Ovary (tissue), 9 donors: ENCODE data around the gene SHROOM3. TPM values are rescaled to one million over a fixed set of nuclear protein-coding genes. Genes with fewer than 3 reads are reported as not detected.
A peak's percentile ranks its signal among the peaks of the same experiment; 100 is the strongest.

ENCODE experiments used
- DNase-seq, 5 donors: peaks; one replicate each; pipeline ENCODE4 v3.0.0-alpha.2; 2019 to 2020
- H3K27ac ChIP-seq, 2 donors: fragments of 200-600 bp; one replicate each; pipeline versions ENCODE4 v1.5.1 to v1.8.0; 2019 to 2022
- H3K27me3 ChIP-seq: fragments of 200-600 bp; one replicate; pipeline ENCODE4 v1.8.0; 2022
- H3K36me3 ChIP-seq: fragments of 200-600 bp; sonication (generic); one replicate; pipeline ENCODE4 v1.5.1; 2019
- H3K4me1 ChIP-seq: one replicate; pipeline ENCODE4 v1.8.1; 2013; ENCODE audit warnings: mild to moderate bottlenecking, moderate library complexity; ENCODE audit not compliant: insufficient read depth
- H3K4me3 ChIP-seq: fragments of 200-600 bp; sonication (generic); one replicate; pipeline ENCODE4 v1.5.1; 2017
- H3K9me3 ChIP-seq, 2 donors: fragments of 200-600 bp in 1 of 2; sonication (generic) in 1 of 2; one replicate each; pipeline versions ENCODE4 v1.5.1 to v1.8.1; 2013 to 2019; ENCODE audit warnings: mild to moderate bottlenecking in 1 of 2, moderate library complexity in 1 of 2
- EP300 ChIP-seq: sonication (generic); formaldehyde crosslinking; IDR thresholded peaks from one replicate; pipeline ENCODE4 v1.6.1; 2017; ENCODE audit warnings: antibody characterized with exemption
- POLR2A ChIP-seq: fragments of 450-650 bp; IDR thresholded peaks from one replicate; pipeline ENCODE4 v1.6.1; 2017; ENCODE audit warnings: antibody characterized with exemption, mild to moderate bottlenecking, moderate library complexity
- WGBS, 3 donors: extraction: QIAGEN DNeasy Blood & Tissue Kit in 1 of 3; methylation state at CpG; one replicate each; pipeline versions ENCODE4 v1.1.5 to v1.1.7; 2013 to 2017; 5-methylcytosine and 5-hydroxymethylcytosine counted together
- intact Hi-C, 4 donors: fragments of 100-400 bp; cut with DNase I; formaldehyde crosslinking; loops; one replicate each; pipeline versions ENCODE4 v1.11.0 to v1.15.1; 2022 to 2023
- polyA plus RNA-seq, 2 donors: library from polyadenylated mRNA; stranded (reverse); fragments of 200-250 nt in 1 of 2; fragments of 350-450 nt in 1 of 2; fragmentation: Illumina TruSeq in 1 of 2; extraction: RNeasy Lipid Tissue Mini Kit (QIAGEN cat#74804) in 1 of 2; gene quantifications; one replicate each; pipeline ENCODE4 v1.2.3, GENCODE V29; 2013 to 2014
- total RNA-seq, 7 donors: library from RNA; depleted of rRNA in 2 of 7; stranded (reverse); fragments of >200 nt in 2 of 7; fragmentation: NEBNext Ultra II Directional in 3 of 7; extraction: Animal tissue kit (Norgen Biotek cat#: 25700) in 3 of 7; gene quantifications; one replicate each; pipeline versions ENCODE4 v1.1.0 to v1.2.4, GENCODE V29; 2016 to 2023
- TF ChIP-seq, protein P1 (sequence below), 3 donors: fragments of 450-650 bp in 2 of 3; fragments of 200-600 bp in 1 of 3; IDR thresholded peaks; one replicate each; pipeline versions ENCODE4 v1.5.1 to v1.8.0; 2016 to 2022; ENCODE audit warnings: antibody characterized with exemption in 3 of 3, mild to moderate bottlenecking in 1 of 3
- donor health status: DM: no; HTN: no; CAD: no; lungs with moderate emphysema.
- donor health status: DM: no; HTN: no; CAD: no.
- donor health status: Bipolar disorder and iron deficiency.
- donor health status: DM: yes; HTN: yes; CAD: no.
- donor health status: DM: no; HTN: no; CAD: no.
- donor health status: DM: yes; HTN: yes; CAD: no.

Gene SHROOM3
- total and polyA plus RNA-seq, 9 donors: 0.80 to 70.1 (median 3.8) TPM

GRCh38 chr4:76756416-76756815 is 321.4 kb downstream of the SHROOM3 start:
- Histone ChIP-seq H3K9me3 (no peaks in the 10 kb centered on the region), H3K27ac (no peak overlapping the region), H3K27me3 (no peaks in the 10 kb centered on the region), H3K4me1 (peaks cover 8% of the 10 kb centered on the region), H3K4me3 (no peak overlapping the region), H3K36me3 (no peaks in the 10 kb centered on the region)
- no peak for TF ChIP-seq EP300
- TF ChIP-seq, protein P1, sequence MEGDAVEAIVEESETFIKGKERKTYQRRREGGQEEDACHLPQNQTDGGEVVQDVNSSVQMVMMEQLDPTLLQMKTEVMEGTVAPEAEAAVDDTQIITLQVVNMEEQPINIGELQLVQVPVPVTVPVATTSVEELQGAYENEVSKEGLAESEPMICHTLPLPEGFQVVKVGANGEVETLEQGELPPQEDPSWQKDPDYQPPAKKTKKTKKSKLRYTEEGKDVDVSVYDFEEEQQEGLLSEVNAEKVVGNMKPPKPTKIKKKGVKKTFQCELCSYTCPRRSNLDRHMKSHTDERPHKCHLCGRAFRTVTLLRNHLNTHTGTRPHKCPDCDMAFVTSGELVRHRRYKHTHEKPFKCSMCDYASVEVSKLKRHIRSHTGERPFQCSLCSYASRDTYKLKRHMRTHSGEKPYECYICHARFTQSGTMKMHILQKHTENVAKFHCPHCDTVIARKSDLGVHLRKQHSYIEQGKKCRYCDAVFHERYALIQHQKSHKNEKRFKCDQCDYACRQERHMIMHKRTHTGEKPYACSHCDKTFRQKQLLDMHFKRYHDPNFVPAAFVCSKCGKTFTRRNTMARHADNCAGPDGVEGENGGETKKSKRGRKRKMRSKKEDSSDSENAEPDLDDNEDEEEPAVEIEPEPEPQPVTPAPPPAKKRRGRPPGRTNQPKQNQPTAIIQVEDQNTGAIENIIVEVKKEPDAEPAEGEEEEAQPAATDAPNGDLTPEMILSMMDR (IDR thresholded peaks at IDR 0.05): no peak
- DNase-seq: no peak
- WGBS, 3 donors: 92 to 97% (median 96%) methylated on average over 2 of the region's 2 CpGs
- intact Hi-C loops: loop anchor here (5.0 to 10.0 kb wide), 3 partner anchors 142 to 244 kb away; no protein-coding TSS in a partner anchor

GRCh38 chr4:76757418-76757939 is 322.4 kb downstream of the SHROOM3 start:
- TF ChIP-seq POLR2A (no peak), EP300 (no peak)
- TF ChIP-seq, protein P1 (IDR thresholded peaks at IDR 0.05): no peak
- H3K9me3 ChIP-seq: no peaks in the 10 kb centered on the region
- 77 to 82% (median 78%) methylated on average over 9 of the region's 9 CpGs for WGBS, 3 donors
- H3K4me3 ChIP-seq: no peak overlapping the region
- no peak for DNase-seq
- no peak overlapping the region for H3K27ac ChIP-seq
- H3K27me3 ChIP-seq: no peaks in the 10 kb centered on the region
- peaks cover 8% of the 10 kb centered on the region for H3K4me1 ChIP-seq
- intact Hi-C loops: loop anchor here (5.0 to 10.0 kb wide), 3 partner anchors 143 to 245 kb away; no protein-coding TSS in a partner anchor
- H3K36me3 ChIP-seq: no peaks in the 10 kb centered on the region

DNA sequence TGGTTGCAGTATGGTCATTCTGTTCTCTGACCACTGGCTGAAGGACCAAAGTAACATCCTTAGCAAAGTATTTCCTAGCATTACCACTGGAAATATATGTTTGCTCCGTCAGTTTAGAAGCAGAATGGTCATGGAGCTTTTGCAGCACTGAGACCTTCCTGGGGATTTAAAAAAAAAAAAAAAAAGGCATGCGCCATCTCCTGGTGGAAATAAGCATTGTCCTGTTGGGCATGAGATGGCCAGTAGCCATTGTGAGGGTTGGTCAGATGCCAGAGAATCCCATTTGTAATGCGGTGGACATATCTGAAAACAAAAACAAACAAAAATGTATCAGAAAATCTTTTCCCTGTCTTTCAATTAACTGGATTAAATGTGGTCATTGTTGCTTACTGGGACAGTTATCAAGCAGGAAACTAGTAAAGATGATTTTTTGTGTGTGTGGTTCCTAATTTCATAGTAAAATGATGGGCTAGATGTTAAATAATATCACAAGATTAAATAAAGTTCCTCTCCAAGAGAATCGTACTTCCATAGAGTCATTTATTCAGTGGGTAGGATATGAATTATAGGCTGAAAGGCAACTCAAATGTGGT is 323.4 kb downstream of the SHROOM3 start:
- H3K9me3 ChIP-seq: no peaks in the 10 kb centered on the region
- H3K4me3 ChIP-seq: no peak overlapping the region
- 13 to 21% (median 16%) methylated on average over 4 of the region's 4 CpGs for WGBS, 3 donors
- DNase-seq: peak in 2 of 5 donors; percentile 42 to 43
- TF ChIP-seq, protein P1 (IDR thresholded peaks at IDR 0.05): peak; percentile 22 to 55 (median 39)
- no peak for TF ChIP-seq EP300
- H3K27ac ChIP-seq: no peak overlapping the region
- H3K4me1 ChIP-seq: peaks cover 4% of the 10 kb centered on the region
- H3K36me3 ChIP-seq: no peaks in the 10 kb centered on the region
- no peaks in the 10 kb centered on the region for H3K27me3 ChIP-seq
- intact Hi-C loops: loop anchor here (5.0 to 10.0 kb wide), 3 partner anchors 144 to 246 kb away; no protein-coding TSS in a partner anchor

DNA sequence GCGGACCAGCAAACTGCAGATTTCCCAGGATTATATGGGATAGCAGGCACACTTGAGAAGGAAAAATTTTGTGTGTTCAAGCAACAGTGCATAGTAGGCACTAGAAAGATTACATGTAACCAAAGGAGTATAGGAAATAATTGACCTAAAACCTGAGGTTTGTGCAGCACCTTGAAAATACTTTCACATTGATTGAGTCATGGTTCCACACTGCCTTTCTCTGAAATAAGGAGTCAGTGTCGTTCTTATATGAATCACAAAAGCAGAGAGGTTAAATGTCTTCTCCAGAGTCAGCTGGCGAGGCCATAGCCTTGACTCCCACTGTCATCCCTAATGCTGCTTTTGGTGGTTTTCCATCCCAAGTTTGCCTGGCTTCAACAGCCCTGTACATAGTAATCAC is 324.0 kb downstream of the SHROOM3 start:
- WGBS, 3 donors: 85 to 91% (median 88%) methylated on average over 3 of the region's 3 CpGs
- TF ChIP-seq EP300 (no peak), POLR2A (no peak)
- TF ChIP-seq, protein P1 (IDR thresholded peaks at IDR 0.05): no peak
- Histone ChIP-seq H3K9me3 (no peaks in the 10 kb centered on the region), H3K4me3 (no peak overlapping the region), H3K36me3 (no peaks in the 10 kb centered on the region), H3K4me1 (peaks cover 4% of the 10 kb centered on the region), H3K27me3 (no peaks in the 10 kb centered on the region), H3K27ac (no peak overlapping the region)
- no peak for DNase-seq
- intact Hi-C loops: loop anchor here (5.0 to 10.0 kb wide), 3 partner anchors 144 to 247 kb away; no protein-coding TSS in a partner anchor
